Peyer's patch (tissue), 4 donors: ENCODE measurements around the gene PDE11A.

Experiments used
- POLR2A ChIP-seq, 2 donors: fragments of 450-650 bp; IDR thresholded peaks; one replicate each; pipeline ENCODE4 v1.5.1; 2017; ENCODE audit warnings: antibody characterized with exemption in 2 of 2, mild to moderate bottlenecking in 2 of 2, moderate library complexity in 2 of 2
- TF ChIP-seq, protein P1 (sequence below), 6 experiments: fragments of 450-650 bp in 4 of 6; fragments of 200-600 bp in 2 of 6; sonication (generic) in 1 of 6; IDR thresholded peaks; one replicate each; pipeline ENCODE4 v1.5.1; 2017 to 2019; ENCODE audit warnings: antibody characterized with exemption in 6 of 6, mild to moderate bottlenecking in 3 of 6, moderate library complexity in 1 of 6

DNA sequence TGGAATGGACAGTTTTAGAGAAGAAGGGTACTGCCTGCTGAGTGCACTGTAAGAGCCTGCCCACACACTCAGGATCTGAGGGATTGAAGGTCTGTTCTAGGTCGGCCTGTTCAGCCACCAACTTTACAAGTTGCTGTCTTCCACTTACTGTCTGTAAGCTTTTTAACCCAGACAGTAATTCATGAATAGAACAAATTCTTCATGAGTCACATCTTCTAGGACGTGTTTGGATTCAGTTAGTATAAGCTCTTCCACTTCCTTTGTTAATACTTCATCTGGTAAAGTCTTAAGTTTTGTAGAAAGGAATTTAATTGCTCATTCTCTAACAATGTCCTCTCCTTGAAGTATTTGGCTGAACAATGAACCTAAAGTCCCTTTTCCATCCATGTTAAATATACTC is 74.6 kb downstream of the PDE11A start:
- TF ChIP-seq, protein P1, sequence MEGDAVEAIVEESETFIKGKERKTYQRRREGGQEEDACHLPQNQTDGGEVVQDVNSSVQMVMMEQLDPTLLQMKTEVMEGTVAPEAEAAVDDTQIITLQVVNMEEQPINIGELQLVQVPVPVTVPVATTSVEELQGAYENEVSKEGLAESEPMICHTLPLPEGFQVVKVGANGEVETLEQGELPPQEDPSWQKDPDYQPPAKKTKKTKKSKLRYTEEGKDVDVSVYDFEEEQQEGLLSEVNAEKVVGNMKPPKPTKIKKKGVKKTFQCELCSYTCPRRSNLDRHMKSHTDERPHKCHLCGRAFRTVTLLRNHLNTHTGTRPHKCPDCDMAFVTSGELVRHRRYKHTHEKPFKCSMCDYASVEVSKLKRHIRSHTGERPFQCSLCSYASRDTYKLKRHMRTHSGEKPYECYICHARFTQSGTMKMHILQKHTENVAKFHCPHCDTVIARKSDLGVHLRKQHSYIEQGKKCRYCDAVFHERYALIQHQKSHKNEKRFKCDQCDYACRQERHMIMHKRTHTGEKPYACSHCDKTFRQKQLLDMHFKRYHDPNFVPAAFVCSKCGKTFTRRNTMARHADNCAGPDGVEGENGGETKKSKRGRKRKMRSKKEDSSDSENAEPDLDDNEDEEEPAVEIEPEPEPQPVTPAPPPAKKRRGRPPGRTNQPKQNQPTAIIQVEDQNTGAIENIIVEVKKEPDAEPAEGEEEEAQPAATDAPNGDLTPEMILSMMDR (IDR thresholded peaks at IDR 0.05): no peak
- no peak for TF ChIP-seq POLR2A (IDR thresholded peaks at IDR 0.05)
